ENCODE data around the gene EPHA3. TPM values are rescaled to one million over a fixed set of nuclear protein-coding genes. Genes with fewer than 3 reads are reported as not detected.

The EPHA3 gene
- total and polyA plus RNA-seq, 2 donors (not counting 1 experiment from before 2014, with no cell fraction given): 0.23 to 0.99 TPM

GRCh38 chr3:89449086-89449485, 341.7 kb downstream of the EPHA3 start:
- Histone ChIP-seq H2AFZ (ENCODE audit: low read length) (no peak overlapping the region), H3K36me3 (ENCODE audit: control insufficient read depth, insufficient read depth, low read length) (no peaks in the 10 kb centered on the region), H3K9me3 (ENCODE audit: control insufficient read depth, insufficient read depth, low read depth, low read length) (no peaks in the 10 kb centered on the region), H3K4me2 (ENCODE audit: extremely low read depth, insufficient read depth, low read length) (no peak overlapping the region), H3K27me3 (ENCODE audit: control insufficient read depth, insufficient read depth, low read length) (no peaks in the 10 kb centered on the region), H3K4me3 (replicated peaks in 1 of 4; ENCODE audit: control extremely low read depth in 1 of 4, insufficient read depth in 1 of 4, low read depth in 3 of 4, low read length in 4 of 4) (no peak overlapping the region), H3K4me1 (ENCODE audit: control insufficient read depth, extremely low read depth, insufficient read depth, low read length) (no peaks in the 10 kb centered on the region), H4K20me1 (ENCODE audit: control insufficient read depth, extremely low read depth, insufficient read depth, low read length) (no peaks in the 10 kb centered on the region), H3K79me2 (ENCODE audit: control insufficient read depth, insufficient read depth, low read length) (no peaks in the 10 kb centered on the region), H3K9ac (ENCODE audit: insufficient read depth, low read length) (no peak overlapping the region), H3K27ac (ENCODE audit: insufficient read depth, low read length) (no peak overlapping the region)
- TF ChIP-seq EZH2 (IDR thresholded peaks at IDR 0.05; ENCODE audit: low read length, missing control alignments) (no peak), CTCF (conservative IDR thresholded peaks at IDR 0.05 in 1 of 2, IDR thresholded peaks at IDR 0.05 in 1 of 2; ENCODE audit: low read depth in 1 of 2, low read length in 2 of 2) (no peak)
- DNase-seq (ENCODE audit: low read depth in 2 of 2): peak in 1 of 2 donors; percentile 5

DNA sequence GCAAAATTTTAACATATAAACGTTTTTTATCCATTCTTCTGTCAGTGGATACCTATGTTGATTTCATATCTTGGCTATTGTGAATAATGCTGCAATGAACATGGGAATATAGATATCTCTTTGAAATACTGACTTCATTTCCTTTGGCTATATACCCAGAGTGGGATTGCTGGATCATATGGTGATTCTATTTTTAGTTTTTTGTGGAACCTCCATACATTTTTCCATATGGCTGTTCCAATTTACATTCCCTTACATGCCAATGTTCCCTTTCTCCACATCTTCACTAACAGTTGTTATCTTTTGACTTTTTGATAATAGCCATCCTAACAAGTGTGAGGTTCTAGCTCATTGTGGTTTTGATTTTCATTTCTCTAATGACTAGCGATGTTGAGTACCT, 344.6 kb downstream of the EPHA3 start:
- no peak for TF ChIP-seq CTCF (conservative IDR thresholded peaks at IDR 0.05 in 1 of 2, IDR thresholded peaks at IDR 0.05 in 1 of 2; ENCODE audit: low read depth in 1 of 2, low read length in 2 of 2)
- TF ChIP-seq EZH2 (IDR thresholded peaks at IDR 0.05; ENCODE audit: low read length, missing control alignments): no peak
- Histone ChIP-seq H4K20me1 (ENCODE audit: control insufficient read depth, extremely low read depth, insufficient read depth, low read length) (no peaks in the 10 kb centered on the region), H3K36me3 (ENCODE audit: control insufficient read depth, insufficient read depth, low read length) (no peaks in the 10 kb centered on the region), H3K4me3 (replicated peaks in 1 of 4; ENCODE audit: control extremely low read depth in 1 of 4, insufficient read depth in 1 of 4, low read depth in 3 of 4, low read length in 4 of 4) (no peak overlapping the region), H3K27ac (ENCODE audit: insufficient read depth, low read length) (no peak overlapping the region), H3K4me1 (ENCODE audit: control insufficient read depth, extremely low read depth, insufficient read depth, low read length) (no peaks in the 10 kb centered on the region), H3K27me3 (ENCODE audit: control insufficient read depth, insufficient read depth, low read length) (no peaks in the 10 kb centered on the region), H3K9ac (ENCODE audit: insufficient read depth, low read length) (no peak overlapping the region), H3K79me2 (ENCODE audit: control insufficient read depth, insufficient read depth, low read length) (no peaks in the 10 kb centered on the region), H2AFZ (ENCODE audit: low read length) (no peak overlapping the region), H3K9me3 (ENCODE audit: control insufficient read depth, insufficient read depth, low read depth, low read length) (no peaks in the 10 kb centered on the region), H3K4me2 (ENCODE audit: extremely low read depth, insufficient read depth, low read length) (no peak overlapping the region)
- no peak for DNase-seq (ENCODE audit: low read depth in 2 of 2)

GRCh38 chr3:89455240-89455639, 347.8 kb downstream of the EPHA3 start:
- DNase-seq (ENCODE audit: low read depth in 2 of 2): no peak
- no peaks in the 10 kb centered on the region for H3K4me1 ChIP-seq (ENCODE audit: control insufficient read depth, extremely low read depth, insufficient read depth, low read length)
- H3K36me3 ChIP-seq (ENCODE audit: control insufficient read depth, insufficient read depth, low read length): no peaks in the 10 kb centered on the region
- no peak overlapping the region for H3K4me2 ChIP-seq (ENCODE audit: extremely low read depth, insufficient read depth, low read length)
- H3K27me3 ChIP-seq (ENCODE audit: control insufficient read depth, insufficient read depth, low read length): no peaks in the 10 kb centered on the region
- H3K9me3 ChIP-seq (ENCODE audit: control insufficient read depth, insufficient read depth, low read depth, low read length): no peaks in the 10 kb centered on the region
- no peak overlapping the region for H3K4me3 ChIP-seq (replicated peaks in 1 of 4; ENCODE audit: control extremely low read depth in 1 of 4, insufficient read depth in 1 of 4, low read depth in 3 of 4, low read length in 4 of 4)
- no peaks in the 10 kb centered on the region for H4K20me1 ChIP-seq (ENCODE audit: control insufficient read depth, extremely low read depth, insufficient read depth, low read length)
- no peak overlapping the region for H3K9ac ChIP-seq (ENCODE audit: insufficient read depth, low read length)
- H3K79me2 ChIP-seq (ENCODE audit: control insufficient read depth, insufficient read depth, low read length): no peaks in the 10 kb centered on the region
- H2AFZ ChIP-seq (ENCODE audit: low read length): no peak overlapping the region
- TF ChIP-seq CTCF (conservative IDR thresholded peaks at IDR 0.05 in 1 of 2, IDR thresholded peaks at IDR 0.05 in 1 of 2; ENCODE audit: low read depth in 1 of 2, low read length in 2 of 2): no peak
- no peak for TF ChIP-seq EZH2 (IDR thresholded peaks at IDR 0.05; ENCODE audit: low read length, missing control alignments)
- no peak overlapping the region for H3K27ac ChIP-seq (ENCODE audit: insufficient read depth, low read length)

Data from fibroblast of lung (primary cell).